Urothelium cell line (cell line): ENCODE data around the gene RANBP1.

Source experiments
- DNase-seq: peaks from one replicate; pipeline ENCODE4 v3.0.0; 2011; ENCODE audit warnings: low spot score, mixed read lengths
- FAIRE-seq: peaks from 2 replicates; lab custom pipeline; 2011; peaks lifted over from hg19 to GRCh38; lab: Jason Lieb, UNC

Gene RANBP1

DNA sequence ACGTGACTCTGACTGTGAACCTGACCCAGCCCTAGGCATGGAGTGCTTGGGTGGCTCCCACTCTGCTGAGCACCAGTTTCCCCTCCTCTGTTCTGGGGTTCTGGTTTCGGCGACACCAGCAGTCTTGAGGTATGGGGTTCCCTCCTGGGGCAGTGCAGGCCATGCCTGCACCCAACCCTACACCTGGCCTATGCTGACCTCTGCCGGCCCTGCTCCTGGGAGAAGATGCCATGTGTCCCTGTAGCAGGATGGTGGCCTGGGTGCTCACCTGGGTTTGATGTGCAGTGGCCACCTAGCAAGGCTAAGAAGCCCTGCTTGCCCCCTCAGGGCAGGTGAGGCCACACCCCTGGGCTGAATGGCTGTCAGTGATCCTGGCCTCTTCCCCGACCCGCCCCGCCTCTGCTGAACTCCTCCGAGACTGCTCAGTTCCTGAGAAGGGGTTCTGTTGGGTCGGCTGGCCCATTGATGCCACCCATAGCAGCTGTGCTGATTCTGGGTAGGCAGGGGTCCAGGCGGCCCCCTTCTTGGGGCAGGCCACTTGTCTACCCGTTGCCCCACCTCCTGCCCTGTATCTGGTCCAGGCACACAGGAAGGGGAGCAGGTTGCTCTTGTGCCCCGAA lies 18.1 kb downstream of the RANBP1 start:
- peak; percentile 23 for FAIRE-seq
- no peak for DNase-seq

- FAIRE-seq (no peak), DNase-seq (no peak)
These were observed 19.4 kb downstream of the RANBP1 start for GRCh38 chr22:20135265-20135664.

GRCh38 chr22:20135806-20136602 lies 20.1 kb downstream of the RANBP1 start:
- FAIRE-seq (no peak), DNase-seq (no peak)

- FAIRE-seq: no peak
- no peak for DNase-seq
These were observed 20.6 kb downstream of the RANBP1 start for GRCh38 chr22:20136603-20136873.

DNA sequence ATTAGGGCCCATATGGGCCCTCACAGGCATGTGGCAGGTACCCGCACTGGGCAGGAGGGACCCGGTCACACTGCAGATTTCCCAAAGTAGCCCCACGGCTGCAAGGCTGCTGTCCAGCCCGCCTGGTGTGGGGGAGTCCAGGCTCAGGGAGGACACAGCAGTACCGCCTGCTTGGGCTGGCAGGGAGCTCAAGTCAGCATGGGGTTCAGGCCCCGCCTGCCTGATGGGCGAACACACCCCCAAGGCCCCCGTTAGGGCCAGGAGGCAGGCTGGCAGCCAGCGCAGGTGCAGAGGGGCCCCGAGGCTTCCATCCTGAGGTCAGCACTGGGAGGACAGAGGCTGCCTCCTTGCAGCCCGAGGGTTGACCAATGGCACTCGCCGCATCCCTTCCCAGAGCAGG lies 21.2 kb downstream of the RANBP1 start:
- DNase-seq (no peak), FAIRE-seq (no peak)

DNA sequence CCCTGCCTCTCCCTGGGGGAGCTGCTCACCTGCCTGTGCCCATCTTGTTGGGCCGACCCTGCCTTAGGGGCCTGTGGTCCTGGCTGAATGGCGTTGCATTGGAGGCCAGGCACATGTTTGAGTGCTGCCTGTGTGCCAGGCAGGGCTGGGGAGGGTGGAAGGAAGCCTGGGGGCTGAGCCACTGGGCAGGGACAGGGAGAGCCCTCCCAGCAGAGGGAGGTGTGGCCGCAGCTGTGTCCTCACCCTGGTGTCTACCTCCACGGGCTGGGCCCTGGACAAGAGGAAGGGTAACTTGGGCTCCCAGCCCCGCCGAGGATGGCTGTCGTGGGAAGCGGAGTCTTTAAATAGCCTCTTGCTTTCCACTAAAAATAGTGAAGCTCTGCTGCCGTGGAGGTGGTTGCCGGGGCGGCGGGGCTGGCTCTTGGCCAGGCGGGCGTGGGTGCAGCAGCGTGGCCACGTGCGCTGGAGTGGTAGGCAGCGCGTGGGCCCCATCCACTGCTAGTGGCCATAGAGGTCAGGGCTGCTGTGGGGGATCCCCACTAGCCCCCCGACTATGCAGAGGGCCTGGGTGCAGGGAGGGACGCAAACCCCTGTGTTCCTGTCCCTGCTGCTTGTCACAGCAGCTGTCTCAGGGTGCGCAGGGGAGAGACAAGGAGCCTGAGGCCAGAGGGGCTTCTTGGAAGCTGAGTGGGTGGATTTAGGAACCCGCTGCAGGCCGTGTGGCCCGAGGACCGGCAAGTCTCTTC lies 21.9 kb downstream of the RANBP1 start:
- DNase-seq: no peak
- FAIRE-seq: no peak

DNA sequence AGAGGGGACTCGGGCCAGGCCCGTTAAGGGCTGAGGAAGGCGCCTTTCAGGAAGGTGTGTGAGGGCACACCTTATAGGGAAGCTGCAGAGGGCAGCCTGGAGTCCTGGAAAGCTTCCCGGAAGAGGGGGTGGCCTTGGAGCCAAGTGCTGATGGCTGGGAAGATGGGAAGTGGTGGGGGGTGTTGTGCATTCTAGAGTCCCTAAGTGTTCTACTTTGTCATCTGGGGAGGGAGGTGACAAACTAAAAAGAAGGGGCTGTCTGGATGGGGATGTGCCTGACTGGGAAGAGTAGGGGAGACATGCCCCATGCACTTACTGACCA lies 22.5 kb downstream of the RANBP1 start:
- DNase-seq: no peak
- FAIRE-seq: no peak

- no peak for FAIRE-seq
These were observed 23.0 kb downstream of the RANBP1 start for GRCh38 chr22:20138868-20139267.

DNA sequence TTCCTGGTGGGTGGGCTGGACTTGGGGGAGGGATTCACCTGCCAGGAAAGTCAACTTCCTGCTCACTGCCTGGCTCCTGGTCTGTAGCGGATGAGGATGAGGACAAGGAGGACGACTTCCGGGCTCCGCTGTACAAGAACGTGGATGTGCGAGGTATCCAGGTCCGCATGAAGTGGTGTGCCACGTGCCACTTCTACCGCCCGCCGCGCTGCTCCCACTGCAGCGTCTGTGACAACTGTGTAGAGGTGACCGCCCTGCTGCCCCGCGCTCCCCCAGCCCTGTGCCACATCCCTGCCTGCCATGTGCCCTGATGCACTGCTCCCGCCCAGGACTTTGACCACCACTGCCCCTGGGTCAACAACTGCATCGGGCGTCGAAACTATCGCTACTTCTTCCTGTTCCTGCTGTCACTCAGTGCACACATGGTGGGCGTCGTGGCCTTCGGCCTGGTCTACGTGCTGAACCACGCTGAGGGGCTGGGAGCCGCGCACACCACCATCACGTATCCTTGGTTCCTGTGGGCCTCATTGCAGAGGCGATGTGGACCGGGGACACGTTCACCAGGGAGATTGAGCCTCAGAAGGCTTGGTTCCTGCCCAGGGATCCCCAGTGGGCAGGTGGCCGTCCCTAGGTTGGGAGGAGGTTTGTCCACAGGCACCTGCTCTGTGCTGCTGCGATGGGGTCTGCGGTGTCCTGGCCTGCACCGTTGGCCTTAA lies 23.6 kb downstream of the RANBP1 start:
- FAIRE-seq (peak; percentile 30), DNase-seq (no peak)

More at GRCh38 chr22:20138868-20139267, 23.0 kb downstream of the RANBP1 start:
- DNase-seq: no peak

DNA sequence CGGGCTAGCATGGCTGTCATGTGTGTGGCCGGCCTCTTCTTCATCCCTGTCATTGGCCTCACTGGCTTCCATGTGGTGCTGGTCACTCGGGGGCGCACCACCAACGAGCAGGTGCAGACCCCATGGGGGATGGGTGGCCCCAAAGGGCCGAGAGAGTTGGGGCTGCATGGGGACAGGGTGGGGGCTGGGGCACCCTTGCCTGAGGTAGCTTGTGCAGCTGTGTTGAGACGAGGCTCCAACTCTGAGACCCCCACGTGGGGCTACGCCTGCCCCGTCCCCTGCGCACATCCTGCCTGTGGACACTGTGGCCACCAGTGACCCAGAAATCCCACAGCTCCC lies 24.2 kb downstream of the RANBP1 start:
- DNase-seq (no peak), FAIRE-seq (peak; percentile 32)

DNA sequence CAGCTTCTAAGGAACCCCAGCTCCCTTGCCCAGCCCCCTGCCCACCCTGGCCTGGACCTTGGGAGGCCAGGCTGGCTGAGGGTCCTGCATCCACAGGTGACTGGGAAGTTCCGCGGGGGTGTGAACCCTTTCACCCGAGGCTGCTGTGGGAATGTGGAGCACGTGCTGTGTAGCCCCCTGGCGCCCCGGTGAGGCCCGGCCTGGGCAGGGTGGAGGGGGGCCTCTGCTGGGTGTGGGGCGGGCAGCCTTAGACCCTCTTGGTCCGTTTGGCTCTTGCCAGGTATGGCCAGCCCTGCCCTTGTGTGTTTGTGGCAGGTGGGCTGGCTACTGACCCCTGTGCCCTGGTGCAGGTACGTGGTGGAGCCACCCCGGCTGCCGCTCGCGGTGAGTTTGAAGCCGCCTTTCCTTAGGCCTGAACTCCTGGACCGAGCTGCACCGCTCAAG lies 24.6 kb downstream of the RANBP1 start:
- DNase-seq (no peak), FAIRE-seq (no peak)

- peak; percentile 43 for DNase-seq
- peak; percentile 99 for FAIRE-seq
These were observed 25.5 kb downstream of the RANBP1 start for GRCh38 chr22:20141186-20142077.

DNA sequence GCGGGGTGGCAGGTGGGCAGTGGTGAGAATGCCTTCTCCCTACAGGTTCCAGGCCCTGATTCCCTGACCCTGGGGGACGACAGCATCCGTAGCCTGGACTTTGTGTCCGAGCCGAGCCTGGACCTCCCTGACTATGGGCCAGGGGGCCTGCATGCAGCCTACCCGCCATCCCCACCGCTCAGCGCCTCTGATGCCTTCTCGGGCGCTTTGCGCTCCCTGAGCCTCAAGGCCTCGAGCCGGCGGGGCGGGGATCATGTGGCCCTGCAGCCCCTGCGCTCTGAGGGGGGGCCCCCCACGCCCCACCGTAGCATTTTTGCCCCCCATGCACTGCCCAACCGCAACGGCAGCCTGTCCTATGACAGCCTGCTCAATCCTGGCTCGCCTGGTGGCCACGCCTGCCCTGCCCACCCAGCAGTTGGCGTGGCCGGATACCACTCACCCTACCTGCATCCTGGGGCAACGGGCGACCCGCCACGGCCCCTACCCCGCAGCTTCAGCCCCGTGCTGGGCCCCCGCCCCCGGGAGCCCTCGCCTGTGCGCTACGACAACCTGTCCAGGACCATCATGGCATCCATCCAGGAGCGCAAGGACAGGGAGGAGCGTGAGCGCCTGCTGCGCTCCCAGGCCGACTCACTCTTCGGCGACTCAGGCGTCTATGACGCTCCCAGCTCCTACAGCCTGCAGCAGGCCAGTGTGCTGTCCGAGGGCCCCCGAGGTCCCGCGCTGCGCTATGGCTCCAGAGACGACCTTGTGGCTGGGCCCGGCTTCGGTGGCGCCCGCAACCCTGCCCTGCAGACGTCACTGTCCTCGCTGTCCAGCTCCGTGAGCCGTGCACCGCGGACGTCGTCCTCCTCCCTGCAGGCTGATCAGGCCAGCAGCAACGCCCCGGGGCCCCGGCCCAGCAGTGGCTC lies 27.1 kb downstream of the RANBP1 start:
- FAIRE-seq: no peak
- no peak for DNase-seq

GRCh38 chr22:20143883-20144665 lies 28.2 kb downstream of the RANBP1 start:
- DNase-seq: no peak
- FAIRE-seq: peak; percentile 58

DNA sequence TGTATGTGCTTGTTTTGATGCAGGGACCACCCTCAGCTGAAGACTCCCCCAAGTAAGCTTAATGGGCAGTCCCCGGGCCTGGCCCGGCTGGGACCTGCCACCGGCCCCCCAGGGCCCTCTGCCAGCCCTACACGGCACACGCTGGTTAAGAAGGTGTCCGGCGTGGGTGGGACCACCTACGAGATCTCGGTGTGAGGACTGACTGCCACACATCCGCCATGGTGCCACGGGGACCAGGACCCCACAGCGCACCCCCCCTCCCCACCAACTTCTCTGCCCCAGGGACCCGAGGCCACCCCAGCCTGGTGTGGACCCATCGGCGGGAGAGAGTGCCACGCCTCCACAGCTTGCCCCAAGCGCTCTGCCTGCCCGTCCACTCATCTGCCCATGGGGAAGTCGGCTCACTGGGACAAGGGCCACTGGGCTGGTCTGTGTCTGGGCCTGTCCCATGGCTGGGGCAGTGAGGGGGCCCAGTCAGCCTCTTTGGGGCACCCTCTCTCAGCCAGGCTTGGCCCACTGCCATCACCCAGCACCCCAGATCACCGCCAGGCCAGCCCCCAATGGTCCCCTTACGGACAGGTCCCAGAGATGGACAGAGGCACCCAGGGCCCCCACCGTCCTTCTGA lies 29.4 kb downstream of the RANBP1 start:
- FAIRE-seq (peak; percentile 23), DNase-seq (no peak)

DNA sequence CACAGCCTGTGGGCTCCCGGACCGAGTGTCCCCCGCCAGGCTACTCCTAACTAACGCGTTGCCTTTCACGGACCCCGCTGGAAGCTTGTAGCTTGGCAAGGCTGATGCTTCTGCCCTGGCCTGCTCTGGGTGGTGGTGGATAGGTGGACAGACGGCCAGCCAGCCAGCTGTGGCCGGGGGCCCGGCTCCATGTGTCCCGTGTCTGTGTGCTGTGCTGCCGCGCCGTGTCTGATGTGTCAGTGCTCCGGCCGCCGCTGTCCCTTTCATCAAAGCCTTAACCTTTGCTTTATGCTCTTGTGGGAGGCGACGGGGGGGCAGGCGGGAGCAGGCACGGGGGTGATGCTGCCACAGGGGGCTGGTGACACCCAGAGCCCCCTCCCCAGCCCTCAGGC lies 29.9 kb downstream of the RANBP1 start:
- FAIRE-seq (no peak), DNase-seq (no peak)

DNA sequence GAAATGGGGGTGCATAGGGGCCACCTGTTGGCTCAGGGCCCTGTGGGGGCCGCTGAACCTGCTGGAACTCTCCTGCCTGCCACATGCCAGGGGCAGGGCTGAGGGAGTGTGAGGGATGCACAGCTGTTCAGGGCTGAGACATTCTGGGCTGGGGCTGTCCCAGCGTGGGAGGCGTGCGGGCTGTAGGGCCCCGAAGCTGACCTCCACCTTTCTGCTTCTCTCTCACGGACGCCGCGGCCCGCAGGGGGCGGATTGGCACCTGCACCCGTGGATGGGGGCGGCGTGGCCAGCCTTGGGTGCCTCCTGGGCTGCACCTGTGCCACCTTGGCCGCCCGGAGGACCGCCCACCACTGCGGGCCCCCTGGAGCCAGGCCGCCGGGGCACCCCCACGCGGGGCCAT lies 30.9 kb downstream of the RANBP1 start:
- DNase-seq: no peak
- no peak for FAIRE-seq

DNA sequence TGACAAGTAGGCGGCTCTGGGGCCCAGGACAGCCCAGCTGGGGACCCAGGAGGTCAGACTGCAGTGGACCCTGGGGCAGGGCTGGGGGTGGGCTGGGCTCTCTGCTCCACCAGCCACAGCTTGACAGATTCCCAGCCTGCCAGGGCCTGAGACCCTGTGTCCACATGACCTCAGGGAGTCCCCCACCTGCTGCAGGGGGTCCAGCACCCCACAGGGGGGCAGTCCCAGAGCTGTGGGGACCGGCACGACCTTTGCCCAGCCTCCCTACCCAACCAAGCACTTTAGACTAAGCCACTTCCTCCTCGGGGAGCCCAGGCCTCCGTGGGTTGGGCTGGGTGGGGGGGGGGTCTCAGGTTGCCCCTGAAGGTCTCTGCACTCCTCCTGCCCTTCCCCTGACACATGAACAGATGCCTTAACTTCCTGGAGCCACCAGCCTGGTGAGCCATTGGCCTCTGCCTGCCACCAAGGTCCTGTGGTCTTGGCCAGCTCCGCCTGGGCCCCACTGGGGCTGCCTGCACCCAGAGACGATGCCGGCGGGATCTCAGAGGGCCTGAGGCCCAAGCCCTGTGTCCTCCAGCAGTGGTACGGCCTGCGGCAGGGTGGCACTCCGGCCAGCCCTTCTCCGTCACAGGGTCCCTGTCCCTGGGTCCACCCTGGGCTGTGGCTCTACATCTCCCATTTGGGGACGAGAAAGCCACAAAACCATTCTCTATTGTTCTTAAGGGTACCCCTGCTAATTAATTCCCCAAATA lies 31.5 kb downstream of the RANBP1 start:
- FAIRE-seq: no peak

More for the DNA sequence above, 31.5 kb downstream of the RANBP1 start:
- DNase-seq: no peak
